PC-3 (cell line): ENCODE data around the gene CD52. TPM values are rescaled to one million over a fixed set of nuclear protein-coding genes. Genes with fewer than 3 reads are reported as not detected.

ENCODE experiments used
- ATAC-seq: fragments of 200-7000 bp; cut with Tn5 transposase; 2 replicates; pipeline ENCODE4 v1.9.1; 2020; ENCODE audit warnings: mild to moderate bottlenecking, moderate library complexity
- BruUV-seq: library from RNA; stranded (reverse); fragments of 400-500 nt; replicated peaks from 2 replicates; lab custom pipeline; 2021; lab: Mats Ljungman, UMichigan
- CTCF ChIA-PET: fragments of 300-600 bp; sonication (Branson Sonifier 250); formaldehyde crosslinking; loops from one replicate; lab custom pipeline; 2022; ENCODE audit warnings: antibody characterized with exemption; lab: Charles Lee
- POLR2A ChIA-PET: fragments of 300-600 bp; sonication (Branson Sonifier 250); formaldehyde crosslinking; loops from one replicate; lab custom pipeline; 2022; ENCODE audit warnings: antibody characterized with exemption; ENCODE audit not compliant: unreplicated experiment; lab: Charles Lee
- DNase-seq: peaks from one replicate; pipeline ENCODE4 v3.0.0-alpha.2; 2015
- H2AFZ ChIP-seq: fragments of 300-600 bp; sonication (generic); 2 replicates; pipeline ENCODE4 v1.6.0; 2016; ENCODE audit warnings: antibody characterized with exemption, low read length
- H3F3A ChIP-seq: fragments of 300-600 bp; sonication (generic); one replicate; pipeline ENCODE4 v1.6.0; 2017; ENCODE audit warnings: antibody characterized with exemption, low read length, control low read depth, mild to moderate bottlenecking; ENCODE audit not compliant: unreplicated experiment
- H3K27ac ChIP-seq: fragments of 300-600 bp; sonication (generic); 2 replicates; pipeline ENCODE4 v1.5.1; 2016; ENCODE audit warnings: mild to moderate bottlenecking, low read length
- H3K27me3 ChIP-seq: fragments of 300-600 bp; sonication (generic); 2 replicates; pipeline ENCODE4 v1.6.1; 2016; ENCODE audit warnings: low read length, mixed read lengths
- H3K36me3 ChIP-seq: fragments of 300-600 bp; sonication (generic); 2 replicates; pipeline ENCODE4 v1.6.1; 2016; ENCODE audit warnings: low read depth, mixed run types, low read length, mixed read lengths
- H3K4me1 ChIP-seq: fragments of 300-600 bp; sonication (generic); 2 replicates; pipeline ENCODE4 v1.5.1; 2016; ENCODE audit warnings: low read length; ENCODE audit not compliant: insufficient read depth
- H3K4me2 ChIP-seq: fragments of 300-600 bp; sonication (generic); 2 replicates; pipeline ENCODE4 v1.6.0; 2016; ENCODE audit warnings: low read length
- H3K4me3 ChIP-seq: fragments of 300-600 bp; sonication (generic); 2 replicates; pipeline ENCODE4 v1.5.1; 2016; ENCODE audit warnings: mild to moderate bottlenecking, low read length, mixed read lengths
- H3K79me2 ChIP-seq: fragments of 300-600 bp; sonication (generic); 2 replicates; pipeline ENCODE4 v1.6.1; 2017; ENCODE audit warnings: low read length, mixed read lengths
- H3K9ac ChIP-seq: fragments of 300-600 bp; sonication (generic); 2 replicates; pipeline ENCODE4 v1.6.0; 2016; ENCODE audit warnings: mild to moderate bottlenecking, low read length
- H3K9me2 ChIP-seq: fragments of 300-600 bp; sonication (generic); replicated peaks from 2 replicates; pipeline ENCODE4 v1.6.1; 2016; ENCODE audit warnings: mixed run types, low read length, mixed read lengths
- H3K9me3 ChIP-seq: fragments of 300-600 bp; sonication (generic); 2 replicates; pipeline ENCODE4 v1.6.1; 2016; ENCODE audit warnings: low read length, mixed read lengths
- H4K20me1 ChIP-seq: fragments of 300-600 bp; sonication (generic); 2 replicates; pipeline ENCODE4 v1.6.1; 2016; ENCODE audit warnings: low read length, mixed read lengths
- CTCF ChIP-seq: fragments of 300-600 bp; sonication (generic); conservative IDR thresholded peaks from 2 replicates; pipeline ENCODE4 v1.5.1; 2017; ENCODE audit warnings: antibody characterized with exemption, low read depth, mild to moderate bottlenecking, low read length
- EZH2 ChIP-seq: fragments of 300-600 bp; sonication (generic); IDR thresholded peaks from one replicate; pipeline ENCODE4 v1.6.1; 2017; ENCODE audit warnings: antibody characterized with exemption, mild to moderate bottlenecking, low read length; ENCODE audit not compliant: unreplicated experiment
- EZH2phosphoT487 ChIP-seq: fragments of 300-600 bp; sonication (generic); IDR thresholded peaks from 2 replicates; pipeline ENCODE4 v1.6.1; 2018; ENCODE audit warnings: mild to moderate bottlenecking, antibody characterized with exemption, low read length, borderline replicate concordance
- intact Hi-C: fragments of 100-400 bp; cut with micrococcal nuclease; formaldehyde crosslinking; loops from 2 replicates; pipeline ENCODE4 v1.9.0; 2023
- total RNA-seq: library from RNA; depleted of rRNA; stranded (reverse); fragments of >200 nt; gene quantifications from 2 replicates; pipeline ENCODE4 v1.2.3, GENCODE V29; 2014

The CD52 gene
- total RNA-seq, 1 experiment from 2014 or later = not detected

- CTCF ChIA-PET = interaction anchor here (0.9 to 1.2 kb wide), 4 partner anchors 19 to 65 kb away, joined by 3 to 4 read pairs (median 3); no protein-coding TSS in a partner anchor
- BruUV-seq = TSS peak; percentile 4
- Histone ChIP-seq H4K20me1 (peaks cover 9% of the 10 kb centered on the region; the same call in 1 of the 2 replicates), H3K36me3 (peaks cover 11% of the 10 kb centered on the region; the same call in 1 of the 2 replicates), H3F3A (peaks cover 5% of the 10 kb centered on the region), H3K9ac (no peak overlapping the region), H3K4me2 (peak overlapping the region; percentile 63), H3K27me3 (no peaks in the 10 kb centered on the region), H2AFZ (no peak overlapping the region), H3K9me2 (no peaks in the 10 kb centered on the region), H3K27ac (peak overlapping the region; percentile 77), H3K4me1 (peaks cover 47% of the 10 kb centered on the region), H3K4me3 (no peak overlapping the region), H3K9me3 (no peaks in the 10 kb centered on the region), H3K79me2 (peaks cover 34% of the 10 kb centered on the region)
- TF ChIP-seq CTCF (no peak), EZH2 (no peak), EZH2phosphoT487 (no peak)
- no peak for ATAC-seq
- no peak for DNase-seq
- POLR2A ChIA-PET = interaction anchor here (0.5 kb wide), 1 partner anchor 713 kb away, joined by 5 read pairs; no protein-coding TSS in a partner anchor
- intact Hi-C loops = loop anchor here (2.0 kb wide), 1 partner anchor 37 kb away; no protein-coding TSS in a partner anchor
These were observed 33.7 kb upstream of the CD52 start for GRCh38 chr1:26283871-26284596.

GRCh38 chr1:26284597-26285347 is 33.0 kb upstream of the CD52 start:
- H3F3A ChIP-seq = no peaks in the 10 kb centered on the region
- peak; percentile 97 for DNase-seq
- CTCF ChIA-PET = interaction anchor here (0.9 to 1.2 kb wide), 4 partner anchors 18 to 65 kb away, joined by 3 to 4 read pairs (median 3); no protein-coding TSS in a partner anchor
- H3K27me3 ChIP-seq = no peaks in the 10 kb centered on the region
- peaks cover 40% of the 10 kb centered on the region for H3K4me1 ChIP-seq
- H4K20me1 ChIP-seq = peaks cover 9% of the 10 kb centered on the region; the same call in 1 of the 2 replicates
- peak overlapping the region; percentile 77 for H3K27ac ChIP-seq
- H3K4me2 ChIP-seq = peak overlapping the region; percentile 63
- intact Hi-C loops = loop anchor here (2.0 kb wide), 1 partner anchor 36 kb away; no protein-coding TSS in a partner anchor
- peak overlapping the region; percentile 45 for H3K9ac ChIP-seq
- no peak overlapping the region for H2AFZ ChIP-seq
- H3K79me2 ChIP-seq = peaks cover 27% of the 10 kb centered on the region
- ATAC-seq = peak; percentile 57
- BruUV-seq = no TSS peak
- H3K36me3 ChIP-seq = peaks cover 11% of the 10 kb centered on the region; the same call in 1 of the 2 replicates
- no peaks in the 10 kb centered on the region for H3K9me2 ChIP-seq
- TF ChIP-seq CTCF (peak; percentile 67), EZH2 (no peak)
- H3K4me3 ChIP-seq = no peak overlapping the region
- POLR2A ChIA-PET = interaction anchor here (0.5 kb wide), 1 partner anchor 183 kb away, joined by 3 read pairs; no protein-coding TSS in a partner anchor
- no peaks in the 10 kb centered on the region for H3K9me3 ChIP-seq
